NCI-H128 (cell line): Measurements from ENCODE around the gene MOB2.

ENCODE experiments used
- DNase-seq: peaks from one replicate; lab custom pipeline; 2025; ENCODE audit not compliant: unreplicated experiment; lab: John Stamatoyannopoulos, UW

The MOB2 gene, protein sequence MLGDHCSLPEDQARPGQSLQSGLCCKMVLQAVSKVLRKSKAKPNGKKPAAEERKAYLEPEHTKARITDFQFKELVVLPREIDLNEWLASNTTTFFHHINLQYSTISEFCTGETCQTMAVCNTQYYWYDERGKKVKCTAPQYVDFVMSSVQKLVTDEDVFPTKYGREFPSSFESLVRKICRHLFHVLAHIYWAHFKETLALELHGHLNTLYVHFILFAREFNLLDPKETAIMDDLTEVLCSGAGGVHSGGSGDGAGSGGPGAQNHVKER

DNA sequence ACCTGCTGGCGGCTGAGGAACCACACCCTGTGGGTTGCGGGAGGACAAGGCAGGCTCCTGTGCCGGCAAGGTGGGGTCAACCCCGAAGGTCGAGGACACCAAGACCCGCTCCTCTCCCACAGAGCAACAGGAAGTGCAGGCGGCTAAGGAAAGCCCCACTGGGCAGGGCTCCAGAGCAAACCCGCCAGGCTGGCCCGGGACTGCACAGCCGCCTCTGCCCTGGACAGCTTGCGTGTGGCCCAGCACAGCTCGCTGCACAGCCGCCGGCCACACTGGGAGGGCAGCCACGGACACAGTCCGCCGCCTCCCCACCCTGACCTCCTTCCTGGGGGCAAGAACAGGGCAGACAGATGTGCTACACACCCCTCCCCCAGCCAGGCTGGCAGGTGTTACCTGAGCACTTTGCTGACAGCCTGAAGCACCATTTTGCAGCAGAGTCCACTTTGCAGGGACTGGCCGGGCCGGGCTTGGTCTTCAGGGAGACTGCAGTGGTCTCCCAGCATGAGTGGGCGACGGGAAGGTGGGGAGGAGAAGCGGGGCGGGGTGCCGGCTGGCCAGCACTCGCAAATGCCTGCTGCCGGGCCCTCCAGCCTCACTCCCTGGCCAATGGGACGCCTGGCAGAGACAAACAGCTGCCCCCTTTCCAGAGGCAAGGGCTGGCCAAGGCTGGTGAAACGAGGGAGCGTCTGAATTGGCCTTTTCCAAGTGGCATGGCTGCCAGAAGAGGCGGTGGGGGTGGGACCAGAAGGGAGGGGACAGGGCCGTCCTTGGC, at the start of gene MOB2:
TSS of gene MOB2 (minus strand) at position 726 of the 772 bp plus-strand sequence. CDS start at position 503, 223 bp downstream.
- DNase-seq: no peak

DNA sequence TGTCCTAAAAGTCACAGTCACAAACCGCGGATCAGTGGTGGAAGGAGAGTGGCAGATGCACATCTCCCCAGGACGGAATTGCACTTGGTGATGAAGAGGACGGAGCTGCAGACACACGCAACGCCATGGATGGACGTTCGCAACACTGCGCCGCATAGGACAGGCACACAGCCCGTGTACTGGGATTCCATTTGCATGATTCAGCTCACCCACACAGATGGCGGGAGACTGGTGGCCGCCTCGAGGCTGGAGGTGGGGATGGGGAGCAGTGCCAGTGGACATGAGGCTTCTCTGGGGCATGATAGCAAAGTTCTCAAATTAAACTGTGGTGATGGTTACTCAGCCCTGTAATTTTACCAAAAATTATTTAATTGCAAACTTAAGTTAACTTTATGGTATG, 48.1 kb upstream of the MOB2 start:
- DNase-seq: no peak

DNA sequence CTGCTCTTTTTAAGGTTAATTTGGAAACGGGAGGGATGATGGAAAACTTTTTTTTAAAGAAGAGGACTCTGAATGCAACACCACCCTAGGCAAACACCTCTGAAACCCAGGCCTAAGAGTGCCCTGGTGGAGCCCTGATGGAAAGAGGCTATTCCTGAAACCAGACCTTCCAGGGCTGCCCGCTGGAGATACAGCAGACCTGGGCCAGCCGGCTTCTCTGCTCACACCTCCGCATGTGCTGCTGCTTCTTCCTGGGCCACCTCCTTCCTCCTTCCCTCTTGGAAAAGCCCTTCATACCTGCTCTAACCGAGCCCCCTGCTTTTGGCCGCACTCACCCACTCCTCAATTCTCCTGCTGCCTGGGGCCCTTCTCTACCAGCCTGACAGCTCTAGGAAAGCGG, 47.6 kb upstream of the MOB2 start:
- no peak for DNase-seq

DNA sequence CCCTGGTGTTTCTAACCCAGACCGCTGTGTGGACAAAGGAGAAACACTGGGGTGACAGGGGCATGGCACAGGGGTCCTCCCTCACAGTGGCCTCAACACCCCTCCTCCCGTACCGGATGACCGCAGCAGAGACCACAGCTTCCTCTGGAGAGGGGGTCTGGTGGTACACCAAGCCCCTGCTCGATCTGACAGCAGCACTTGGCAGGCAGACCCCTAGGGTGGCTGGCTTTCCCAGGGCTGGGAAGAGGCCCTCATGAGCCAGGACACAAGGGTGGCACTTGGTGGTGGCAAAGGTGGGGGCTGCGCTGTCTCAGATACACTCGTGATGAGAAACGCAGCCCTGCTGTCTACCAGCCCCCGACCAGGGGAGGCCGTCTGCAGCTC, 46.8 kb upstream of the MOB2 start:
- DNase-seq: no peak

DNA sequence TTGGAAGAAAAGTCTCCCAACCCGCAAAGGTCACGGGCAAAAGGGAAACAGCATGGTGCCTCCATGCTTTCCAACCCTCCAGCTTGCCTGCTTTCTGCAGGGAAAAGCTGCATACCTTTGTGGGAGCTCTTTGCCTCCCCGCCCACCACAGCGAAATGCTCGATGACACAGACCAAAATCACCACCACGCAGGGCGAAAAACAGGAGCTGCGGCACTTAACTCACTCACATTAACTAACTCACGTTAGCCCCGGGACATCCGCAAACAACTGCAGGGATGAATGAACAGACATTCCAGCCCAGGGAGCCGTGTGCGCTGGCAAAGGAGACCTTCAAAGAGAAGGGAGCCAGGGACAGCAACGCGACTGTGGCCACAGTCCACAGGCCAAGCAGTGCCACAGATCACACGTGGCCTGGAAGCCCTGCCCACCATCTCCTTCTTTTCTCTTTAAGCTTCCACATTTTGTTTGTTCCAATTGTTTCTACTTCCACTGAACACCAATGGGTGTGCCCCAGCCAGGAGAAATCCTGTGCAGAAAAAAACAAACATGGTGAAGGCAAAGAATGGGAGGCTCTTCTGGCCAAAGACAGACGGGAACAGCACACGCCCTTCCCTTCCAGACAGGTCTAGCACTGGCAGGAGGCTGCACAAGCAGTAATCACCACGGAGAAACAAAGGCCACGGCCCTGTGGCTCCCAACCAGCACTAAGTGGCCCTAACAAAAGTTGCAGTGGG, 46.2 kb upstream of the MOB2 start:
- DNase-seq: no peak

DNA sequence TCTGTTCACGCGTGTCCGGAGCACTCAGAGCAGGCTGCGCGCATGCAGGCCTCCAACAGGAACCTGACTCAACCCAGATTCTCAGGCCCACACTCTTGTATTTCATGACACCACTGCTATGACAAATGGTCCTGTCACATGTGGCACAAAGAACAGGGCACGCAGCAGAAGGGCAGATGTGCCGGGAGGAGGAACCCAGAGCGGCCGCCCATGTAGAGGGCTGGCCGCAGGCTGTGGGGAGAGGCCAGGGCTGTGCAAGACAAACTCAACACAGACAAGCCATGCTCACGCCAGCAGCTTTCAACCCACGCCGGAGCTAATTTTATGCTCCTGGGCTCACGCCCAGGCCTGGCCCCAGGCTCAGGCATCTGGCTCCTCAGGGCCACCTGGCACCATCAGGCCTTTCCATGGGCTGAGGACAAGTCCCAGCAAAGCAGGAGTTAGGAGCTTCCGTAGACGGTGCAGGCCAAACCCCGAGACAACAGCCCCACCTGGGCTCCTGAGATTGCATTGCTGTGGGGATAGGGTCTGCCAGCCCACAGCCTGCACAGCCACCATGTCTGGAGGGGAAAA, 45.5 kb upstream of the MOB2 start:
- no peak for DNase-seq

DNA sequence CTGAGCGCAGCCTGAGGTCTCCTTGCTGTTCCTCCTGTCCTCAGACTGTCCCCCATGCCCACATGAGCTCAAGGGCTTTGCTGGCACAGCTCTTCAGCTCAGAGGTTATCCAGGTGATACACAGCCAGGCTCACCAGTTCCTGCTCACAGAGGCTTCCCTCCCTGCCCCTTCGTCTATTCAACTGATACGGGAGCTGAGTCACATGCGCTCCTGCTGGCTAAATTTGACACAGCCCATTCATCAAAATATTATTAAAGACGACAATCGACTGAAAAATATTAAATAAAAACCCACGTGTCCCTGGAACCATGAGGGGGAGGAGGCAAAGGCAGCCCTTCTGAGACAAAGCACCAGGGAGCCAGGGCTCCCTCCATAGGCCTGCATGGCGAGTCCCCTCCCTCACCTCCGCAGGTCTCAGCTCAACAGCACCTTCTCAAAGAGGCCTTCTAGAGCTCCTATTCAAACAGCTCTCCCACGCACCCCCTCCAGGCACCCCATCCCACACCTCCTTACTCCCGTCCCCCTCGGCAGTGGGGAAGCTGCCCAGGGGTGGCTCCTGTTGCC, 45.0 kb upstream of the MOB2 start:
- no peak for DNase-seq

DNA sequence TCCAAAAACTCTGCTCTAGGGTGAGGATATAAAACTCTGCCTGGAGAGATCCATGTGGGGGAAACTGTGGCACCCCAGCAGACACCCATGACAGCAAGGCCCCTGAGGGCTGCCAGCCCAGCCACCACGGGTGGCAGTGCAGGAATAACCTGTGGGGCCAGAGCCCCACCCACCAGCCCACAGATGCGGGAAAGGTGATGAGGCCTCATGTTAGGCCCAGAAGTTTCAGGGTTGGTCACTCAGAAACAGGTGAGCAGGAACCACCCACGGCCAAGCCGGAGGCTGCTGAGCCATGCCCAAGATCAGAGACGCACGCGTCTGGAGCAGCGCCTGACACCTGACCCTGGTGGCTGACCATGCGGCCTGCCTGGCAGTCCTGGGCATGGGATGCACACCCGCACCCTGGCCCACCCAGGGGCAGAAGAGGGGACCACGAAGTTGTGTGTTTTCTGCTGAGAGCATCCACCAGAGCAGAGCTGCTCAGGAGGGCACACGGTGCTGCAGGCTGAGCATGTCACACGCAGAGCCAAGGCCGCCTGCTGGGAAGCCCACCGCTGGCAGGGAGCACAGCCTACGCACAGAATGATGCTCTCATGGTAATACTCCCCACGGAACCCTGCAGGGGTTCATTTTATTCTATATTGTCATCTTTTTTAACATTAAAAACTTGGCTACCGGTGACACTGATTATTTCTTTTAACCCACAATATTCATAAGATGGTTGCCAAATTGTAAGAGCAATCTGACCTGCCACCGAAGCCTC, 44.3 kb upstream of the MOB2 start:
- no peak for DNase-seq

DNA sequence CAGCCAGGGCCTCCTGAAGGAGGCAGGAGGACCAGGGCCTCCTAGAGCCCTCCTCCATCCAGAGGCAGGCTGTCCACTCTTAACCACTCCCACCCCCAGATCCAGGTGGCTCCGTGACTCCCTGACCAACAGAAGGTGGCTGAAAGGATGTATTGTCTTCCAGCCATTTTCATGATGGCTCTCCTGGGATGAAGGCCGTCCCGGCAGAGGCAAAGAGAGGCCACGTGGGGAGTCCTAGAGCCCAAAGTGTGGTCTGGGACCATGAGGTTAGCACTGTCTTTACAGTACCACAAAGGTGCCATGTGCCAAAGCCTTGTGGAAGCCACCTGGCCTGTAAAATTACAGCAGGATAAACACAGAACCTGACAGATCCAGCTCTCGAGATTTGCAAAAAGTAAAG, 43.2 kb upstream of the MOB2 start:
- DNase-seq: no peak

DNA sequence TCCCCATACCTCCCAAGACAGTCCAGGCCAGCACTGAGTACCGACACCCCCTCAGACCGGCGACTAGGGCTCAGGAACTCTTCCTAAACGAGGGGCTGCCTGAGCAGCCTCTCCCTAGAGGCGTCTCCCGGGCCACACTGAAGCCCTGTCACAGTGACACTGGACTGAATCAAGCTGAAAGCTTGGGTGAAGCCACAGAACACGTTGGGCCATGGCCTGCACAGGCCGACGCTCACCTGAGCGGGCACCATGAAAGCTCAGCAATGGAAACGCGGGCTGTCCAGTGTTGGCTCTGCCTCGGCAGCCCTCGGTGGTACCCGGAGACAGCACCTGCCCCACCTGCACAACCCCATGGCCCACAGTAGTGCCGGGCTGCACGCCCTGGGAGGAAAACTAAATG, 42.7 kb upstream of the MOB2 start:
- DNase-seq: no peak

DNA sequence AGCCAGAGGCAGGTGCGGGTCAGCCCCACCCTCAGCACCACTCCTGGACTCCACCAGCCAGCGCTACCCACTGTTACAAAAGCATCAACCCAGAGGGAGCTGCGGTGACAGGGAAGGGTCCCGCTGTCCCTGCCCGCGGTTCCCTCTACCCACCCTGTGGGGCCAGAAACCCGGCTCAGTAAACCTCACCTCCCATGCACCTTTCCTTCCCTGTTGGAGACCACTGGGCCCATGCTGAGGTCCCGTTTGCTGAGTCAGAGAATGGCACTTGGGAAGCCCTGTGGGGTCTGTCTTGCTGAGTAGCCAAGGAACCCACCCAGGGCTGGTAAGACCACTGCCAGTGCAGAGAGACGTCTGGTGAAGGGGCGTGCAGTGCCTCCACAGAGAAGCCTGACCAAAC, 42.1 kb upstream of the MOB2 start:
- DNase-seq: no peak

DNA sequence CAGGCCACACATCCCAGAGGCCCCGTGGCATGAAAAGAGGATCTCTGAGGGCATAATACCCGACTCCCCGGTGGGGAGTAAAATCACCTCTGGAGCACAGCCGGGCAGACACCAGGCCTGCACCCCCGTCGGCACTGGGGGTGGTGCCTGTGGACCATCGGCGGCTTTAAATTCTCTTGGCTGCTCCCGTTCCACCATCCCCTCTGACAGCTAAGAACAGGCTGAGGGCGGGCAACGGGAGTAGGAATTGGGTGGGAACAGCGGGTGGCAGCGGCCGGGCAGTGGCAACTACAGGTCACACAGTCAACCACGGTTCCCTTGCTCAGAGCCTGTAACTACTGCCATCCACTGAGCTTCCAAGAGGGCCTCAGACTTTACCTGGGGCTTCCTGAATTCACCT, 40.2 kb upstream of the MOB2 start:
- no peak for DNase-seq

DNA sequence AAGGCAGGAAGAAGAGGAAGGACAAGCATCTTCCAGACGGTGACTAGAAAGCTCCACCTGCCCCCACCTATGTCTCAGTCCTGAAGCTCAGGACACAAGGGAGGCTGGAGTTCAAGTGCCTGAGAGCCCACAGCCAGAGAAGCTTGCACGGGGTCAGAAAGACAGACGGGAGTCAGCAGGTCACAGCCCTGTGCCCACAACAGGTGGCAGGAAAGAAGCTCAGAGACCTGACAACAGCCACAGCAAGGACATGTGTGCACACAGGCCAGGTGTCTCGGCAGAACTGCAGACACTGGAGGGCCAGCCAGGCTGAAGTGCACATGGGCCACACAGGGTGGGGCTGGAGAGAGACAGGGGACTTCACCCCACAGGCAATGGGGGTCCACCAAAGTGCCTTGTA, 37.2 kb upstream of the MOB2 start:
- no peak for DNase-seq

DNA sequence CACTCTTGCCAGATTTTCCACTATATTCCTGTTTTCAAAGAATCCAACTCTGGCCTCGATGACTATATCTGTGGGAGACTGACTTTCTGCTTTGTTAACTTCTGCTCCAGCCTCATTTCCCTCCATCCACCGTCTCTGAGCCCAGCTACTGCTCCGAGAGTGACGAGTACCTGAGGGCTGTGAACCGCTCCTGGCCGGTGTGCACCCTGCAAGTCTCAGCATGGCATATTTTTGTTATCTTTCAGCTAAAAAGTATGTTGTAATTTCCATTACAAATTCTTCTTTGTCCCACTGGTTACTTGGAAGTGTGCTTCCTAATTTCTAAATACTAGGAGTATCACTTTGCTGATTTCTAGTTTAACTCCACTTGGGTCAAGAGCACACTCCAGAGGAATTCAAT, 36.5 kb upstream of the MOB2 start:
- no peak for DNase-seq

DNA sequence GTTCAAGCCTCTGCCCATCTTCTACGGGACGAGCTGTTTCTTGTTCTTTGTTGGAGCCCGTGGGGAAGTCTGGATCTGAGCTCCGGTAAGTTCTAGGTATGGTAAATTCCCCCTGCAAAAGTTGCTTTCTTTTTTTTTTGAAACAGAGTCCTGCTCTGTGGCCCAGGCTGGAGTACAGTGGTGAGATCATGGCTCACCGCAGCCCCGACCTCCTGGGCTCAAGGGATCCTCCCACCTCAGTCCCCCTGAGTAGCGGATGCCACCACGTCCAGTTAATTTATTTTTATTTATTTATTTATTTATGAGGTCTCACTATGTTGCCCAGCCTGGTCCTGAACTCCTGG, 35.5 kb upstream of the MOB2 start:
- DNase-seq: no peak

DNA sequence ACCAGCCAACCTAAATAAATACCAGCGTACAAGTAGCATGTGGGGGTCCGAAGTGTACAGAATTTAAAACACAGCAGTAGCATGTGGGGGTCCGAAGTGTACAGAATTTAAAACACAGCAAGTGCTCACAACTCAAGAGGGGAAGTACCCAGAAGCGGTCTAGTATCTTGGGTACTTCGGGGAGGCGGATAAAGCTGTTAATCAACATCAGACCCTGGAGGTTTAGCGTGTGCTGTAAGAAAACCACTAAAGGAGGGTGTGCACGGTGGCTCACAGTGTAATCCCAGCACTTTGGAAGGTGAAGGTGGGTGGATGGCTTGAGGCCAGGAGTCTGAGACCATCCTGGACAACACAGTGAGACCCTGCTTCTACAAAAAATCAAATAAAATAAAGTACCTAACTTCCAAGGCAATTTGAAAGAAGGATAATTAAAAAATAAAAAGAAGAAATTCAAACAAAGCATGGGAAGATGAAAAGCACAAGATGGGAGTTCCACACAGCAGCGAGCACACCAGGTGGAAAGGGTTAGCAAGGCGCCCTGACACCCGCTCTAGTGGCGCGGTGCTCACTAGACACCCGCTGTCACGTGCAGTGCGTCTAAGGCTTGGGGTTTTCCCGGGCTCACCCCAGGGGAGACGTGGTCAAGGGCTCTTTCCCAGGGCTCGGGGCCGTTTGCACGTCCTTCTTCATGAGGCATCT, 35.0 kb upstream of the MOB2 start:
- no peak for DNase-seq

DNA sequence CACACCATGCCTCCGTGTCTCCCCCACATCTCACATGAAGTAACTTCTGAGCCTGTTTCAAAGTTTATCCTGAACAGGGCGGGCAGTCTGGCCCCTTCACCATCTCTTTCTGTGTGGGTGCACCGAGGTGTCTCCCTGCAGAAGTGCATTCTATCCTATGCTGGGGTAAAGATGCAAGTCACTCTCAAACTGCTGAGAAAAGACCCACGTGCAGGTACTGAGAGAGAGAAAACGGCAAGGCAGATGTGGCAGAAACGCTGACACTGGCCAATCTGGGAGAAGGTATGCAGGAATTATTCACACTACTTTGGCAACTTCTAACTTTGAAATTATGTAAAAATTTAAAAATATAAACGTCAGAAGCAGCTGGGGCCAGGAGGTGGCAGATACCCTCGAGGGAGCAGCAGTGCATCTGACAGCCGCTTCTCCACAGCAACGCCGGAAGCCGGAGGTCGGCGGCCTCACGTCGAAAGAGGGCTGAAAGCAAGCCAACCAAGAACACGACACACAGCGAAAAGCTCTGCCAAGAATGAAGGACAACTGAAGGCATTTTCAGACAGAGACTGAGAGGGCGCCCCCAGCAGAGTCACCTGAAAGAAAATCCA, 34.2 kb upstream of the MOB2 start:
- no peak for DNase-seq

DNA sequence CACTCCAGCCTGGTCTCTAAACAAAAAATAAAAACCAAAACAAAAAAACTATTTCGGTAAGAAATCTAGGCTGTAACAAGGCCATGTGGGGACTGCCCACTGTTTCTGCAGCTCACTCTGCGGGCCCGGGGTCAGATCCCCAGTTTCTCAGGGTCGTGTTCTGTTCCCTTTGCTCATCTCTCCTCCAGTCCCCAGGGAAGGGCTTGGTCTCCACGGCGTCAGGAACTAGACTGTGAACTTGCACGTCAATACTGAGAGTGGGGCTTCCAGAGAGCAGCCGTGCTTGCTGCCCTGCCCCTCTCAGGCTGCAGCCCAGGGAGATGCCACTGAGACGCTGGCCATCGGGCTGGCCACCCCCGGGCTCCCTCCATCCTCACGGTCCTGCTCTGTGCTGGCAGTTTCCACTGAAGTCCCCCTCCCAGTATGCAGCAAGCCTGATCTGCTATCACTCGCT, 33.7 kb upstream of the MOB2 start:
- no peak for DNase-seq
